Left renal pelvis (tissue), 4 donors: Measurements from ENCODE around the gene PRSS50. TPM values are rescaled to one million over a fixed set of nuclear protein-coding genes. Genes with fewer than 3 reads are reported as not detected.

Experiments
- polyA plus RNA-seq, 4 donors: library from polyadenylated mRNA; unstranded; fragments of 120-200 nt; gene quantifications; one replicate each; pipeline ENCODE4 v1.2.1, GENCODE V29; 2013; ENCODE audit not compliant: insufficient read length in 4 of 4

The PRSS50 gene
- polyA plus RNA-seq, 4 donors, result 1.2 to 3.3 (median 2.2) TPM

Other genes with a start within 250 kb of the PRSS50 start
- not detected for gene RTP3, start 219.9 kb downstream of the PRSS50 start, polyA plus RNA-seq
- gene LRRC2, start 151.6 kb downstream of the PRSS50 start, polyA plus RNA-seq, result 1 to 10 TPM; 1.9 to 2.4 (median 2.1) TPM
- gene FAM240A, start 105.3 kb downstream of the PRSS50 start, polyA plus RNA-seq, result under 1 TPM in 1 of 4 donors, not detected in 3; 0.09 TPM
- 10 to 100 TPM in 2 of 4 donors, 1 to 10 TPM in 2; 6.2 to 16.4 (median 10.8) TPM for gene ALS2CL, start 24.2 kb downstream of the PRSS50 start, polyA plus RNA-seq
- gene TMIE, start 16.5 kb downstream of the PRSS50 start, polyA plus RNA-seq, result 1 to 10 TPM in 1 of 4 donors, under 1 TPM in 3; 0.45 to 1.0 (median 0.83) TPM
- 10 to 100 TPM in 3 of 4 donors, 1 to 10 TPM in 1; 8.9 to 23.7 (median 21.1) TPM for gene MYL3, start 145.6 kb upstream of the PRSS50 start, polyA plus RNA-seq
- gene PTH1R, start 159.9 kb upstream of the PRSS50 start, polyA plus RNA-seq, result 100 to 1,000 TPM in 3 of 4 donors, 10 to 100 TPM in 1; 48.6 to 247 (median 162) TPM